ENCODE data around the gene NKAIN4.

GRCh38 chr20:63281742-63282665 is 27.7 kb upstream of the NKAIN4 start:
- TF ChIP-seq CEBPB (IDR thresholded peaks at IDR 0.05) (no peak), RAD21 (IDR thresholded peaks at IDR 0.05; ENCODE audit: low read depth) (no peak), REST (IDR thresholded peaks at IDR 0.05; ENCODE audit: low read depth) (no peak), MAX (IDR thresholded peaks at IDR 0.05) (no peak), TCF12 (IDR thresholded peaks at IDR 0.05; ENCODE audit: low read depth) (no peak)
